Neural progenitor cell (in vitro differentiated cells): Measurements from ENCODE around the gene ZNF614.

ENCODE experiments used
- EZH2 ChIP-seq: fragments of 200-600 bp; sonication (generic); IDR thresholded peaks from 2 replicates; pipeline ENCODE4 v1.6.1; 2017; ENCODE audit warnings: antibody characterized with exemption, mild to moderate bottlenecking, moderate library complexity
- EZH2phosphoT487 ChIP-seq: fragments of 200-600 bp; sonication (generic); IDR thresholded peaks from 2 replicates; pipeline ENCODE4 v1.6.1; 2017; ENCODE audit warnings: antibody characterized with exemption
- TF ChIP-seq, protein P1 (sequence below): fragments of 200-600 bp; sonication (generic); IDR thresholded peaks from 2 replicates; pipeline ENCODE4 v1.5.1; 2017; ENCODE audit warnings: antibody characterized with exemption, mild to moderate bottlenecking

DNA sequence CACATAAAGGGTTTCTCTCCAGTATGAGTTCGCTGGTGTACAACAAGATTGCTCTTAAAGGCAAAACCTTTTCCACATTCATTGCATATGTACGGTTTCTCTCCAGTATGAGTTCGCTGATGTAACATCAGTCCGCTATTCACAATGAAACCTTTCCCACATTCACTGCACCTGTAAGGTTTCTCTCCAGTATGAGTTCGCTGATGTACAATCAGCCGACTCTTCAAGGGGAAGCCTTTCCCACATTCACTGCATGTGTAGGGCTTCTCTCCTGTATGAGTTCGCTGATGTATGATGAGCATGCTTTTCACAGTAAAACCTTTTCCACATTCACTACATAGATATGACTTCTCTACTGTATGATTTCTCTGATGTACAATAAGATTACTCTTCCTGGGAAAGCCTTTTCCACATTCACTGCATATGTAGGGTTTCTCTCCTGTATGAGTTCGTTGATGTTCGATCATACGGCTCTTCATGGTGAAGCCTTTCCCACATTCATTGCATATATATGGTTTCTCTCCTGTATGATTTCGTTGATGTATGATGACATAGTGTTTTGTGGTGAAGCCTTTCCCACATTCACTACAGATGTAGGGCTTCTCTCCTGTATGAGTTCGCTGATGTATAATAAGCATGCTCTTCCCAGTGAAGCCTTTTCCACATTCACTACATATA, 6.0 kb upstream of the ZNF614 start:
- no peak for TF ChIP-seq EZH2
- TF ChIP-seq, protein P1, sequence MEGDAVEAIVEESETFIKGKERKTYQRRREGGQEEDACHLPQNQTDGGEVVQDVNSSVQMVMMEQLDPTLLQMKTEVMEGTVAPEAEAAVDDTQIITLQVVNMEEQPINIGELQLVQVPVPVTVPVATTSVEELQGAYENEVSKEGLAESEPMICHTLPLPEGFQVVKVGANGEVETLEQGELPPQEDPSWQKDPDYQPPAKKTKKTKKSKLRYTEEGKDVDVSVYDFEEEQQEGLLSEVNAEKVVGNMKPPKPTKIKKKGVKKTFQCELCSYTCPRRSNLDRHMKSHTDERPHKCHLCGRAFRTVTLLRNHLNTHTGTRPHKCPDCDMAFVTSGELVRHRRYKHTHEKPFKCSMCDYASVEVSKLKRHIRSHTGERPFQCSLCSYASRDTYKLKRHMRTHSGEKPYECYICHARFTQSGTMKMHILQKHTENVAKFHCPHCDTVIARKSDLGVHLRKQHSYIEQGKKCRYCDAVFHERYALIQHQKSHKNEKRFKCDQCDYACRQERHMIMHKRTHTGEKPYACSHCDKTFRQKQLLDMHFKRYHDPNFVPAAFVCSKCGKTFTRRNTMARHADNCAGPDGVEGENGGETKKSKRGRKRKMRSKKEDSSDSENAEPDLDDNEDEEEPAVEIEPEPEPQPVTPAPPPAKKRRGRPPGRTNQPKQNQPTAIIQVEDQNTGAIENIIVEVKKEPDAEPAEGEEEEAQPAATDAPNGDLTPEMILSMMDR = no peak
- TF ChIP-seq EZH2phosphoT487 = no peak
